ENCODE results near the gene RFT1.
A peak's percentile ranks its signal among the peaks of the same experiment; 100 is the strongest.

The RFT1 gene

GRCh38 chr3:53116956-53117355 is 13.3 kb downstream of the RFT1 start:
- no peak overlapping the region for H3K27ac ChIP-seq (ENCODE audit: poor library complexity, severe bottlenecking)
- no peak for DNase-seq (ENCODE audit: low spot score)
- H3K27me3 ChIP-seq (ENCODE audit: insufficient read depth, poor library complexity, severe bottlenecking) = no peaks in the 10 kb centered on the region
- H3K36me3 ChIP-seq (ENCODE audit: low read depth) = peaks cover 63% of the 10 kb centered on the region
- no peaks in the 10 kb centered on the region for H3K9me3 ChIP-seq (ENCODE audit: severe bottlenecking)
- ATAC-seq (ENCODE audit: low read depth) = no peak
- no peak overlapping the region for H3K4me3 ChIP-seq (ENCODE audit: severe bottlenecking)
- H3K4me1 ChIP-seq (ENCODE audit: insufficient read depth, poor library complexity, severe bottlenecking) = peaks cover 5% of the 10 kb centered on the region
- no peak for TF ChIP-seq CTCF (IDR thresholded peaks at IDR 0.05; ENCODE audit: poor library complexity, severe bottlenecking)

GRCh38 chr3:53114412-53115074 is 15.7 kb downstream of the RFT1 start:
- H3K27ac ChIP-seq (ENCODE audit: poor library complexity, severe bottlenecking) = peak overlapping the region; percentile 35
- no peak for TF ChIP-seq CTCF (IDR thresholded peaks at IDR 0.05; ENCODE audit: poor library complexity, severe bottlenecking)
- DNase-seq (ENCODE audit: low spot score) (no peak), ATAC-seq (ENCODE audit: low read depth) (peak; percentile 67)
- H3K36me3 ChIP-seq (ENCODE audit: low read depth) = peaks cover 60% of the 10 kb centered on the region
- H3K27me3 ChIP-seq (ENCODE audit: insufficient read depth, poor library complexity, severe bottlenecking) = no peaks in the 10 kb centered on the region
- no peak overlapping the region for H3K4me3 ChIP-seq (ENCODE audit: severe bottlenecking)
- no peaks in the 10 kb centered on the region for H3K9me3 ChIP-seq (ENCODE audit: severe bottlenecking)
- H3K4me1 ChIP-seq (ENCODE audit: insufficient read depth, poor library complexity, severe bottlenecking) = peaks cover 13% of the 10 kb centered on the region

- Histone ChIP-seq H3K36me3 (ENCODE audit: low read depth) (peaks cover 58% of the 10 kb centered on the region), H3K4me3 (ENCODE audit: severe bottlenecking) (no peak overlapping the region), H3K9me3 (ENCODE audit: severe bottlenecking) (no peaks in the 10 kb centered on the region), H3K27ac (ENCODE audit: poor library complexity, severe bottlenecking) (peak overlapping the region; percentile 35), H3K4me1 (ENCODE audit: insufficient read depth, poor library complexity, severe bottlenecking) (peaks cover 17% of the 10 kb centered on the region), H3K27me3 (ENCODE audit: insufficient read depth, poor library complexity, severe bottlenecking) (no peaks in the 10 kb centered on the region)
- TF ChIP-seq CTCF (IDR thresholded peaks at IDR 0.05; ENCODE audit: poor library complexity, severe bottlenecking) = peak; percentile 92
- DNase-seq (ENCODE audit: low spot score) (no peak), ATAC-seq (ENCODE audit: low read depth) (peak; percentile 53; the same call in 2 of the 3 replicates)
These were observed 16.2 kb downstream of the RFT1 start for GRCh38 chr3:53114011-53114400.

GRCh38 chr3:53113293-53114010 is 16.8 kb downstream of the RFT1 start:
- ATAC-seq (ENCODE audit: low read depth) = no peak
- peak overlapping the region; percentile 35 for H3K27ac ChIP-seq (ENCODE audit: poor library complexity, severe bottlenecking)
- TF ChIP-seq CTCF (IDR thresholded peaks at IDR 0.05; ENCODE audit: poor library complexity, severe bottlenecking) = no peak
- no peak overlapping the region for H3K4me3 ChIP-seq (ENCODE audit: severe bottlenecking)
- no peak for DNase-seq (ENCODE audit: low spot score)
- no peaks in the 10 kb centered on the region for H3K27me3 ChIP-seq (ENCODE audit: insufficient read depth, poor library complexity, severe bottlenecking)
- no peaks in the 10 kb centered on the region for H3K9me3 ChIP-seq (ENCODE audit: severe bottlenecking)
- H3K4me1 ChIP-seq (ENCODE audit: insufficient read depth, poor library complexity, severe bottlenecking) = peaks cover 20% of the 10 kb centered on the region
- peaks cover 58% of the 10 kb centered on the region for H3K36me3 ChIP-seq (ENCODE audit: low read depth)

- ATAC-seq (ENCODE audit: low read depth) = no peak
- Histone ChIP-seq H3K9me3 (ENCODE audit: severe bottlenecking) (no peaks in the 10 kb centered on the region), H3K27ac (ENCODE audit: poor library complexity, severe bottlenecking) (no peak overlapping the region), H3K27me3 (ENCODE audit: insufficient read depth, poor library complexity, severe bottlenecking) (no peaks in the 10 kb centered on the region), H3K4me3 (ENCODE audit: severe bottlenecking) (no peak overlapping the region), H3K36me3 (ENCODE audit: low read depth) (peaks cover 48% of the 10 kb centered on the region), H3K4me1 (ENCODE audit: insufficient read depth, poor library complexity, severe bottlenecking) (peaks cover 20% of the 10 kb centered on the region)
- DNase-seq (ENCODE audit: low spot score) = no peak
- TF ChIP-seq CTCF (IDR thresholded peaks at IDR 0.05; ENCODE audit: poor library complexity, severe bottlenecking) = no peak
These were observed 18.4 kb downstream of the RFT1 start for GRCh38 chr3:53111822-53112221.

Measured in RWPE2 (cell line).